HG02763 (cell line): ENCODE results near the gene LILRA2.
"Not testable (repeated sequence)": the region's sequence is repeated elsewhere in the genome, so short reads cannot be mapped to it uniquely, and the experiment has no call there.

Experiments
- ATAC-seq: cut with Tn5 transposase; IDR thresholded peaks from one replicate; pipeline ENCODE4 v1.9.1; 2021; ENCODE audit warnings: mild to moderate bottlenecking, moderate library complexity; ENCODE audit not compliant: unreplicated experiment

The LILRA2 gene

DNA sequence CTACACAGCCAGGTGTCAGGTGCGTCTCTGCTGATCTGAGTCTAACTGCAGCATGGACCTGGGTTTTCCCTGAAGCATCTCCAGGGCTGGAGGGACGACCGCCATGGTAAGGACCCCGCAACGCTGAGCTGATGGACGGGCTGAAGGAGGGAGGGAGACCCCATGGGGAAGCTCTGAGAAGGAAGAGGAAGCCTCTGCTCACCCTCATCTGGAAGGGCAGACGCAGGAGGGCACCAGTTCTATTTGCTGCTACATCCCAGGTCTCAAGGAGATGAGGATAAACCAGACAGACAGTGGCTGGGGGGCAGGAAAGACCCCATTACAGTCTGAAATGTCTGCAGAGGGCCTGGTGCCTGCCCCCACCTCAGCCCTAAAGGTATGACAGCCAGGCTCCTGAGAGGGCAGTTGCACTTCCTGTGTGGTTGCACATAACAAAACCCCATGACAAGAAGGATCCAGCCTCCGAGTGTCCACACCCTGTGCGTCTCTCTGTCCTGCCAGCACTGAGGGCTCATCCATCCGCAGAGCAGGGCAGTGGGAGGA lies at the start of gene LILRA2:
Gene LILRA2 (plus strand): TSS at position 461 of the 543 bp plus-strand sequence. CDS start 89 bp downstream, outside the sequence.
- ATAC-seq, result peak; percentile 41

GRCh38 chr19:54525636-54526035 lies 48.0 kb upstream of the LILRA2 start:
- no peak for ATAC-seq

DNA sequence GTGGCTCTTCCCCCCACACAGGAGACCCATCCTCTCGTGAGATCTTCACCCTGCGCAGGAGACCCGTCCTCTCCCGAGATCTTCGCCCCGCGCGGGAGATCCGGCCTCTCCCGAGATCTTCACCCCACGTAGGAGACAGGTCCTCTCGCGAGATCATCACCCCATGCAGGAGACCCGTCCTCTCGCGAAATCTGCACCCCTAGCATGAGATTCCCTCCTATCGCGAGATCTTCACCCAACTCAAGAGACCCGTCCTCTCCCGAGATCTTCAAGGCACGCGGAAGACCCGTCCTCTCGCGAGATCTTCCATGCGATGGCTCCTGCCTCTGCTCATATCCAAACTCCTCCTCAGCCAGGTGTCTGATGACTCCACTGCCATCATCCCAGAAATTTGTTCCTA lies 46.6 kb upstream of the LILRA2 start:
- ATAC-seq, result no peak

- no peak for ATAC-seq
Observed at GRCh38 chr19:54530866-54531265, 42.7 kb upstream of the LILRA2 start.

DNA sequence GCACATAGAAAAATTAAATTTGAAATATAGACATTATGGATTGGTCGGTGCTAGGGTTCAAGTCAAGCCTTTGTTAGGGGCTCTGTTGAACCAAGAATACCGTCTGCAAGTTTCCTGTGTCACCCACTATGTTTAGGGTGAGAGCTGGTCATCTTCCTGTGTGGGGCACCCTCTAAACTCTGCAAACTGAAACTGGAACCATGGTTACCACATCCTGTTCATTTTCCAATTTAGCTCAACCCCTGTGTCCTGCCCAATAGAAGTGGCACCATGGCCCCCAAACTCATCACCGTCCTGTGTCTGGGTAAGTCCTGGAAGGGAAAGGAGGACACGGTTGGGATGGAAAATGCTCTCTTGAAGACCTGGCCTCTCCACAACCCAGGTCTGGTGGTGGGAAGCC lies 41.1 kb upstream of the LILRA2 start:
- peak; percentile 71 for ATAC-seq

GRCh38 chr19:54533476-54533875 lies 40.1 kb upstream of the LILRA2 start:
- ATAC-seq, result no peak

GRCh38 chr19:54534156-54534555 lies 39.4 kb upstream of the LILRA2 start:
- no peak for ATAC-seq

- ATAC-seq, result no peak
Observed at GRCh38 chr19:54535601-54536000, 38.0 kb upstream of the LILRA2 start.

DNA sequence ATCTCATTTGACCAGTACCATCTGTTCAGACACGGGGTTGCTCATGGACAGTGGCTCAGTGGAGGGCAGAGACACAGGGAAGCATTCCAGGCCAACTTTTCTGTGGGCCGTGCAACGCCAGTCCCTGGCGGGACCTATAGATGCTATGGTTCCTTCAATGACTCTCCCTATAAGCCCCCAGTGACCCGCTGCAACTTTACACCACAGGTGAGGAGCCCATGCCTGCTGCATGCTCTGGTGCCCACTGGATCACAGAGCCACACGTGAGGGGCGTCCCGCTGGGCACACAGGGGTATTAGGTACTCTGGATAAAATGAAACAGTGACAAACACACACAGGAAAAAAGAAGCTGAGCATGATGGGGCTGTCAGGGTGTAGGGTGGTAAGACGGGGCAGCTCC lies 36.6 kb upstream of the LILRA2 start:
- no peak for ATAC-seq

- ATAC-seq, result no peak
Observed at GRCh38 chr19:54541712-54542111, 31.9 kb upstream of the LILRA2 start.

DNA sequence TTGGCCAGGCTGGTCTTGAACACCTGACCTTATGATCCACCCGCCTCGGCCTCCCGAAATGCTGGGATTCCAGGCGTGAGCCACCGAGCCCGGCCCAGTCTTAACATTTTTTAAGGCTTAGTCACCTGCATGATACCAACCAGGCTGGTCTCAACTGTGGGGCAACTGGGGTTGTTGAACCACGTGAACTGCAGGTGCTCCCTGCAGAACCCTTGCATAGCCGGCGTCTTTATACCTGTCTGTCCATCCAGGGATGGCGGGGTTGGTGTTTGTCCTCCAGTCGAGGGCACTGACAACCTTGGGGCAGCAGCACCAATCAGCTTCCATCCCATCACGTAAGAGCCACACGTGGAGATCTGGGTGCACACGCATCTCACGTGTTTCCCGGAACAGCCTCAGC lies 24.8 kb upstream of the LILRA2 start:
- ATAC-seq, result no peak

DNA sequence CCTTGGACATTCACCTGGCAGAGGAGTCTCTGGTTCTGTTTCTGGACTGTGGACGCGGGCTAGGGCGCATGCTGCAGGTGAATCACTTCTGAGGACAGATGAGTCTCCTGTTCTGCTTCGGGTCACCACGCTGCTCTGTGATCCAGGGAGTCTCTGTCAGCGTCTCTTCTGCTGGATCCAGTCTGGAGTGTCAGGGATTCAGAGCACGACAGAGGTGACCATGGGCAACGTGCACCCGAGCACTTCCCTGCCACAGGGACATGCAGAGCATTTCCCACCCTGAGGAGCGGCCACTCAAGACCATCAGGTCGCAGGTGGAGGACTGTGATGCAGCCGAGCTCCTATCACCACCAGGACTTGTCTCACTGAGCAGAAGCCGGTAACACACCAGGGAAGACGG lies 24.4 kb upstream of the LILRA2 start:
- ATAC-seq, result no peak

DNA sequence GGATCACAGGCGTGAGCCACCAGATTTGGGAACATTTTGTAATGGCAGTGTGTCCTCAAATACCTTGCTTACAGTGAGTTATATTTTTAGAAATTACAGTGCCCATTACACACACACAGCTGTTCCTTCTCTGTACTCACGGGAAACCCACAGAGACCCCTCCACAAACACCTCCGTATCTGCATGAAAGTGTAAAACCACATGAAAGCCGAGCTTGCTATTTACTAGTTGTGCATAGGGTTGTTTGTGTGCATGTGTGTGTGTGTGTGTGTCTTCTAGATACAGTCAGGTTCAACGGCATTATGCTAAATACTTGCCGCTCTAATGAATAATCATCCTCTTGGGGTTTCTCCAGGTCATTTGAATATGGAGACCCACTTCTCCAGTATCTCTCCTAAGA lies 22.3 kb upstream of the LILRA2 start:
- ATAC-seq, result no peak

GRCh38 chr19:54551950-54552912 lies 21.4 kb upstream of the LILRA2 start:
- ATAC-seq, result no peak

GRCh38 chr19:54552913-54553310 lies 20.7 kb upstream of the LILRA2 start:
- no peak for ATAC-seq

- no peak for ATAC-seq
Observed at GRCh38 chr19:54554006-54554405, 19.6 kb upstream of the LILRA2 start.

GRCh38 chr19:54554896-54555295 lies 18.7 kb upstream of the LILRA2 start:
- no peak for ATAC-seq

- ATAC-seq, result no peak
Observed at GRCh38 chr19:54556194-54556593, 17.4 kb upstream of the LILRA2 start.

DNA sequence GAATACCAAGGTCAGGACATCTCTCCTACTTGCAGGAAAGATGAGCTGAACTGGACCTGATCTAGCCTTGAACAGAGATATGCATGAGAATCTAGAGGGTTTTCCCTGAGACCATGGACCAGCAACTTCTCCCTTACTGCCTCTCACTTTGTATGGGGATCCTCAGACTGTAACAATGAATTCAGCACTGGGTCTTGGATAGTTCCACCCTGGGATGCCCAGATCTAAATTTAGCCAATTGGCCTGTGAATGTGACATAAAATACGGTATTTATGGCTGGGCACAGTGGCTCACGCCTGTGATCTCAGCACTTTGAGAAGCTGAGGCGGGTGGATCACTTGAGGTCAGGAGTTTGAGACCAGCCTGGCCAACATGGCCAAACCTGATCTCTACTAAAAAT lies 15.3 kb upstream of the LILRA2 start:
- no peak for ATAC-seq

GRCh38 chr19:54560881-54561385 lies 12.7 kb upstream of the LILRA2 start:
- ATAC-seq, result no peak

- no peak for ATAC-seq
Observed at GRCh38 chr19:54561840-54562239, 11.8 kb upstream of the LILRA2 start.

- not testable (repeated sequence) for ATAC-seq
Observed at GRCh38 chr19:54563206-54563605, 10.4 kb upstream of the LILRA2 start.
